ENCODE measurements around the gene RGS16. TPM values are rescaled to one million over a fixed set of nuclear protein-coding genes. Genes with fewer than 3 reads are reported as not detected.

The RGS16 gene
- total and polyA plus RNA-seq, 9 of the 15 experiments (the other 6 are each of a cell fraction or from before 2014, with no cell fraction given), result 0.07 to 0.55 (median 0.36) TPM

DNA sequence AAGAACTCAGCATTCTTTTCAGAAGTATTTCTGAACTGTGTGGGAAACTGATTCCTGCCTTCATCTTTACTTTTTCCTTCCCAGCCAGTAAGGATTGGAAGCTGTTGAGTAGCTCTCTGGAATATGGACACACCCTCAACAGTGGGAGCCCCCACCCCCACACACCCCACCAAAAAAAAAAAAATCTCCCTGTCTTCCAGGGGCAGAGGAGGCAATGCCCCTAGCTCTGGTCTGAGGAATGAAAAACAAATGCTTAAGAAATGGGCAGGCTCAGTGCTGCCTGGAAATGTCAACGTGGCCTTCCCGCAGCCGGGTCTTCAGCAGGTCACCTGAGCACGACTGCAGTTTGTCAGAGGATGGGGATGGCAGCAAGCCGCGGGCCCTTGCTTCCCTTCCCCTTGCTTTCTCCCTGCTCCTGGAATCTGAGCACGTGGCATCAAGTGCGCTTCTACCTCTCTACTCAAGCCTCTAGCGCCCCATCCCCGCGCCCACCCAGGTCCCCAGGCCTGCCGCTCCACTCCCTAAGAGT lies 479 bp downstream of the RGS16 start (continued):
- TF ChIP-seq ATF7 (IDR thresholded peaks at IDR 0.05) (no peak), JUN (IDR thresholded peaks at IDR 0.05; ENCODE audit: borderline replicate concordance, low read depth, low read length) (no peak), JUN (CRISPR knock-in tag; IDR thresholded peaks at IDR 0.05; ENCODE audit: borderline replicate concordance) (no peak), ZNF436 (CRISPR knock-in tag; IDR thresholded peaks at IDR 0.05) (no peak), NR1H2 (CRISPR knock-in tag; IDR thresholded peaks at IDR 0.05) (no peak), BRD4 (IDR thresholded peaks at IDR 0.05) (no peak), THRAP3 (IDR thresholded peaks at IDR 0.05; ENCODE audit: borderline replicate concordance) (no peak), RREB1 (CRISPR knock-in tag; IDR thresholded peaks at IDR 0.05) (peak; percentile 80; the same call in 1 of the 2 replicates), TCF15 (CRISPR knock-in tag; IDR thresholded peaks at IDR 0.05) (0 out of 2 replicates have a peak, but pooled peaks have one; percentile 9), C11orf30 (IDR thresholded peaks at IDR 0.05; ENCODE audit: low read depth) (no peak), ZBTB43 (CRISPR knock-in tag; IDR thresholded peaks at IDR 0.05) (no peak)

All from K562 (cell line).